ENCODE measurements around the gene LCN1.

Gene LCN1

GRCh38 chr9:135489188-135489906 lies 31.9 kb upstream of the LCN1 start:
- DNase-seq, result no peak

- no peak for DNase-seq
These were observed 30.9 kb upstream of the LCN1 start for GRCh38 chr9:135490166-135490870.

GRCh38 chr9:135490980-135491464 lies 30.2 kb upstream of the LCN1 start:
- DNase-seq, result no peak

- no peak for DNase-seq
These were observed 29.5 kb upstream of the LCN1 start for GRCh38 chr9:135491764-135492163.

- DNase-seq, result no peak
These were observed 28.2 kb upstream of the LCN1 start for GRCh38 chr9:135492886-135493669.

- DNase-seq, result no peak
These were observed 26.3 kb upstream of the LCN1 start for GRCh38 chr9:135494791-135495559.

- DNase-seq, result no peak
These were observed 22.7 kb upstream of the LCN1 start for GRCh38 chr9:135498381-135499126.

GRCh38 chr9:135499326-135500070 lies 21.7 kb upstream of the LCN1 start:
- DNase-seq, result peak; percentile 92 to 94

- DNase-seq, result no peak
These were observed 21.1 kb upstream of the LCN1 start for GRCh38 chr9:135500071-135500524.

GRCh38 chr9:135500525-135501260 lies 20.5 kb upstream of the LCN1 start, which contains the start of gene MRPS2:
TSS of gene MRPS2 (plus strand) at chr9:135500682. CDS start at chr9:135500711, 29 bp downstream.
- DNase-seq, result peak; percentile 82 to 86

GRCh38 chr9:135501261-135502167 lies 19.7 kb upstream of the LCN1 start:
- DNase-seq, result no peak

- DNase-seq, result no peak
These were observed 18.9 kb upstream of the LCN1 start for GRCh38 chr9:135502168-135502872.

- DNase-seq, result no peak
These were observed 18.3 kb upstream of the LCN1 start for GRCh38 chr9:135502873-135503321.

GRCh38 chr9:135503371-135504261 lies 17.6 kb upstream of the LCN1 start:
- no peak for DNase-seq

- peak; percentile 67 to 71 for DNase-seq
These were observed 16.7 kb upstream of the LCN1 start for GRCh38 chr9:135504262-135505243.

Measured in activated CD4-positive, alpha-beta T cell treated with anti-CD3 and anti-CD28 coated beads, Interleukin-2, amount 50 U/mL, for 48 hours (primary cell).